H9 (cell line): ENCODE results near the gene CEP112. TPM values are rescaled to one million over a fixed set of nuclear protein-coding genes. Genes with fewer than 3 reads are reported as not detected.

Experiments used
- DNase-seq: peaks from one replicate; pipeline ENCODE4 v3.0.0-alpha.2; 2017
- H2AFZ ChIP-seq: one replicate; pipeline ENCODE4 v1.6.1; 2013; ENCODE audit warnings: mild to moderate bottlenecking, low read length, control low read depth, moderate library complexity
- H2AK5ac ChIP-seq: 2 replicates; pipeline ENCODE4 v1.6.1; 2013; ENCODE audit warnings: low read length, control low read depth, mixed read lengths; ENCODE audit not compliant: insufficient read length
- H2BK120ac ChIP-seq: one replicate; pipeline ENCODE4 v1.6.1; 2013; ENCODE audit warnings: low read depth, mild to moderate bottlenecking, low read length, control low read depth, inconsistent platforms; ENCODE audit not compliant: poor library complexity, severe bottlenecking
- H2BK12ac ChIP-seq: 2 replicates; pipeline ENCODE4 v1.6.1; 2013; ENCODE audit warnings: low read length, control low read depth, mixed read lengths, low read depth; ENCODE audit not compliant: insufficient read length
- H2BK15ac ChIP-seq: 2 replicates; pipeline ENCODE4 v1.6.1; 2013; ENCODE audit warnings: low read depth, low read length, control low read depth
- H2BK20ac ChIP-seq: one replicate; pipeline ENCODE4 v1.6.1; 2013; ENCODE audit warnings: low read depth, mild to moderate bottlenecking, low read length, control low read depth, inconsistent platforms; ENCODE audit not compliant: poor library complexity, severe bottlenecking
- H2BK5ac ChIP-seq: 2 replicates; pipeline ENCODE4 v1.6.1; 2013; ENCODE audit warnings: low read length, control low read depth, mixed read lengths; ENCODE audit not compliant: insufficient read length
- H3K14ac ChIP-seq: 2 replicates; pipeline ENCODE4 v1.6.1; 2013; ENCODE audit warnings: low read length, control low read depth; ENCODE audit not compliant: insufficient read depth
- H3K18ac ChIP-seq: 2 replicates; pipeline ENCODE4 v1.6.1; 2013; ENCODE audit warnings: low read depth, mild to moderate bottlenecking, mixed read lengths, low read length, control low read depth; ENCODE audit not compliant: insufficient read length
- H3K23ac ChIP-seq: 2 replicates; pipeline ENCODE4 v1.6.1; 2013; ENCODE audit warnings: low read length, control low read depth, mixed read lengths, low read depth; ENCODE audit not compliant: insufficient read length
- H3K23me2 ChIP-seq: 2 replicates; pipeline ENCODE4 v1.6.1; 2013; ENCODE audit warnings: low read depth, mild to moderate bottlenecking, mixed read lengths, low read length, control low read depth; ENCODE audit not compliant: insufficient read length, poor library complexity, severe bottlenecking
- H3K27ac ChIP-seq: 2 replicates; pipeline ENCODE4 v1.5.1; 2013; ENCODE audit warnings: low read length, control low read depth, mixed read lengths, low read depth; ENCODE audit not compliant: insufficient read length
- H3K27me3 ChIP-seq: 2 replicates; pipeline ENCODE4 v1.6.1; 2013; ENCODE audit warnings: low read length, control low read depth, inconsistent platforms; ENCODE audit not compliant: insufficient read depth
- H3K4ac ChIP-seq: 2 replicates; pipeline ENCODE4 v1.6.1; 2013; ENCODE audit warnings: low read depth, mild to moderate bottlenecking, control low read depth, inconsistent platforms, low read length, moderate library complexity
- H3K4me1 ChIP-seq: 2 replicates; pipeline ENCODE4 v1.6.1; 2013; ENCODE audit warnings: low read length, control low read depth, inconsistent platforms; ENCODE audit not compliant: insufficient read depth
- H3K4me2 ChIP-seq: 2 replicates; pipeline ENCODE4 v1.6.1; 2013; ENCODE audit warnings: low read length, control low read depth, mixed read lengths; ENCODE audit not compliant: insufficient read length, insufficient read depth
- H3K56ac ChIP-seq: 2 replicates; pipeline ENCODE4 v1.6.1; 2013; ENCODE audit warnings: low read depth, mild to moderate bottlenecking, mixed read lengths, low read length, control low read depth; ENCODE audit not compliant: insufficient read length
- H3K79me1 ChIP-seq: 2 replicates; pipeline ENCODE4 v1.6.1; 2013; ENCODE audit warnings: low read depth, mild to moderate bottlenecking, moderate library complexity, low read length, control low read depth, inconsistent platforms; ENCODE audit not compliant: insufficient read depth, poor library complexity, severe bottlenecking
- H3K79me2 ChIP-seq: 2 replicates; pipeline ENCODE4 v1.6.1; 2013; ENCODE audit warnings: low read length, control low read depth, inconsistent platforms; ENCODE audit not compliant: insufficient read depth
- H3K9ac ChIP-seq: 2 replicates; pipeline ENCODE4 v1.6.1; 2013; ENCODE audit warnings: low read length, control low read depth, mixed read lengths; ENCODE audit not compliant: insufficient read length; ENCODE audit errors: extremely low read depth
- H3K9me3 ChIP-seq: one replicate; pipeline ENCODE4 v1.6.1; 2013; ENCODE audit warnings: low read depth, low read length, inconsistent platforms; ENCODE audit not compliant: control insufficient read depth
- H3T11ph ChIP-seq: one replicate; pipeline ENCODE4 v1.6.1; 2013; ENCODE audit warnings: mild to moderate bottlenecking, low read length, control low read depth, inconsistent platforms
- H4K20me1 ChIP-seq: one replicate; pipeline ENCODE4 v1.6.1; 2013; ENCODE audit not compliant: control insufficient read depth, insufficient read length, insufficient read depth
- H4K5ac ChIP-seq: 2 replicates; pipeline ENCODE4 v1.6.1; 2013; ENCODE audit warnings: low read depth, mild to moderate bottlenecking, mixed read lengths, low read length, control low read depth; ENCODE audit not compliant: insufficient read length
- H4K8ac ChIP-seq: replicated peaks from 2 replicates; pipeline ENCODE4 v1.6.1; 2013; ENCODE audit warnings: low read length, control low read depth, mixed read lengths, low read depth; ENCODE audit not compliant: insufficient read length
- H4K91ac ChIP-seq: 2 replicates; pipeline ENCODE4 v1.6.1; 2013; ENCODE audit warnings: low read depth, mild to moderate bottlenecking, moderate library complexity, mixed read lengths, low read length, control low read depth; ENCODE audit not compliant: insufficient read length
- H3K27ac Mint-ChIP-seq, 3 experiments: 2 replicates in 2 of 3; 3 replicates in 1 of 3; pipeline ENCODE4 v1.8.0; 2020 to 2021; ENCODE audit warnings: mixed read lengths in 3 of 3, mild to moderate bottlenecking in 1 of 3, moderate library complexity in 1 of 3
- H3K27me3 Mint-ChIP-seq: 2 replicates; pipeline ENCODE4 v1.8.0; 2021; ENCODE audit warnings: low read depth, mild to moderate bottlenecking, moderate library complexity, mixed read lengths
- H3K36me3 Mint-ChIP-seq, 3 experiments: 2 replicates in 2 of 3; 3 replicates in 1 of 3; pipeline ENCODE4 v1.8.0; 2020 to 2021; ENCODE audit warnings: low read depth in 3 of 3, mixed read lengths in 3 of 3; ENCODE audit not compliant: insufficient read depth in 1 of 3
- H3K4me1 Mint-ChIP-seq, 2 experiments: 2 replicates each; pipeline ENCODE4 v1.8.0; 2020; ENCODE audit warnings: mixed read lengths in 2 of 2
- H3K4me3 Mint-ChIP-seq, 2 experiments: 2 replicates in 1 of 2; 3 replicates in 1 of 2; pipeline ENCODE4 v1.8.0; 2020 to 2021; ENCODE audit warnings: mild to moderate bottlenecking in 2 of 2, mixed read lengths in 2 of 2, moderate library complexity in 1 of 2
- H3K9me3 Mint-ChIP-seq, 2 experiments: 2 replicates in 1 of 2; 3 replicates in 1 of 2; pipeline ENCODE4 v1.8.0; 2020; ENCODE audit warnings: mild to moderate bottlenecking in 2 of 2, mixed read lengths in 2 of 2, moderate library complexity in 1 of 2
- CTCF ChIP-seq: fragments of 200-600 bp; sonication (generic); conservative IDR thresholded peaks from 3 replicates; pipeline ENCODE4 v1.8.0; 2021; ENCODE audit warnings: antibody characterized with exemption, mild to moderate bottlenecking
- WGBS: extraction: QIAGEN DNeasy Blood & Tissue Kit; methylation state at CpG from one replicate; pipeline ENCODE4 v1.1.7; 2013; ENCODE audit warnings: missing lambda C conversion rate, low lambda C conversion rate, mixed read lengths; ENCODE audit not compliant: insufficient read length; ENCODE audit errors: extremely low coverage; 5-methylcytosine and 5-hydroxymethylcytosine counted together
- total RNA-seq: library from RNA; stranded (reverse); gene quantifications from 2 replicates; pipeline ENCODE4 v1.2.1, GENCODE V29; 2021

The CEP112 gene
- total RNA-seq, 1 experiment from 2014 or later, result 5.4 TPM

- Histone ChIP-seq H2BK5ac (no peak overlapping the region), H3K18ac (no peak overlapping the region), H4K20me1 (no peaks in the 10 kb centered on the region), H3K9ac (no peak overlapping the region), H3K4me2 (no peak overlapping the region), H3K27ac (no peak overlapping the region), H3K23me2 (no peaks in the 10 kb centered on the region), H2BK12ac (no peak overlapping the region), H3K9me3 (no peaks in the 10 kb centered on the region), H4K5ac (no peak overlapping the region), H2AK5ac (no peak overlapping the region), H3K4ac (no peak overlapping the region), H3T11ph (no peak overlapping the region), H3K79me1 (no peaks in the 10 kb centered on the region), H3K27me3 (no peaks in the 10 kb centered on the region), H3K79me2 (no peaks in the 10 kb centered on the region), H2BK120ac (no peak overlapping the region), H3K56ac (no peak overlapping the region), H4K8ac (no peak overlapping the region), H3K4me1 (no peaks in the 10 kb centered on the region), H3K14ac (no peak overlapping the region), H3K23ac (no peak overlapping the region), H2BK20ac (no peak overlapping the region), H2AFZ (no peak overlapping the region), H2BK15ac (no peak overlapping the region), H4K91ac (no peak overlapping the region)
- H3K4me1 Mint-ChIP-seq, result peaks cover 0 to 2% of the 10 kb centered on the region in 2 experiments; a peak in 1 of 4 replicates
- no peak overlapping the region for H3K27ac Mint-ChIP-seq
- no peaks in the 10 kb centered on the region for H3K27me3 Mint-ChIP-seq
- H3K36me3 Mint-ChIP-seq, result no peaks in the 10 kb centered on the region
- no peak for TF ChIP-seq CTCF
- no peak for DNase-seq
- WGBS, result no CpG with 5 or more reads among the region's 6 CpGs
- no peak overlapping the region for H3K4me3 Mint-ChIP-seq
- no peaks in the 10 kb centered on the region; a peak in 1 of 5 replicates for H3K9me3 Mint-ChIP-seq
Observed at GRCh38 chr17:65885541-65886312, 306.2 kb downstream of the CEP112 start.
